Epidermal melanocyte (primary cell): Measurements from ENCODE around the gene ITLN2.
A peak's percentile ranks its signal among the peaks of the same experiment; 100 is the strongest.
"Not testable (repeated sequence)": the region's sequence is repeated elsewhere in the genome, so short reads cannot be mapped to it uniquely, and the experiment has no call there.

Experiments
- DNase-seq: peaks from one replicate; pipeline ENCODE4 v3.0.0; 2011; ENCODE audit warnings: low spot score; ENCODE audit not compliant: insufficient read length

Gene ITLN2

DNA sequence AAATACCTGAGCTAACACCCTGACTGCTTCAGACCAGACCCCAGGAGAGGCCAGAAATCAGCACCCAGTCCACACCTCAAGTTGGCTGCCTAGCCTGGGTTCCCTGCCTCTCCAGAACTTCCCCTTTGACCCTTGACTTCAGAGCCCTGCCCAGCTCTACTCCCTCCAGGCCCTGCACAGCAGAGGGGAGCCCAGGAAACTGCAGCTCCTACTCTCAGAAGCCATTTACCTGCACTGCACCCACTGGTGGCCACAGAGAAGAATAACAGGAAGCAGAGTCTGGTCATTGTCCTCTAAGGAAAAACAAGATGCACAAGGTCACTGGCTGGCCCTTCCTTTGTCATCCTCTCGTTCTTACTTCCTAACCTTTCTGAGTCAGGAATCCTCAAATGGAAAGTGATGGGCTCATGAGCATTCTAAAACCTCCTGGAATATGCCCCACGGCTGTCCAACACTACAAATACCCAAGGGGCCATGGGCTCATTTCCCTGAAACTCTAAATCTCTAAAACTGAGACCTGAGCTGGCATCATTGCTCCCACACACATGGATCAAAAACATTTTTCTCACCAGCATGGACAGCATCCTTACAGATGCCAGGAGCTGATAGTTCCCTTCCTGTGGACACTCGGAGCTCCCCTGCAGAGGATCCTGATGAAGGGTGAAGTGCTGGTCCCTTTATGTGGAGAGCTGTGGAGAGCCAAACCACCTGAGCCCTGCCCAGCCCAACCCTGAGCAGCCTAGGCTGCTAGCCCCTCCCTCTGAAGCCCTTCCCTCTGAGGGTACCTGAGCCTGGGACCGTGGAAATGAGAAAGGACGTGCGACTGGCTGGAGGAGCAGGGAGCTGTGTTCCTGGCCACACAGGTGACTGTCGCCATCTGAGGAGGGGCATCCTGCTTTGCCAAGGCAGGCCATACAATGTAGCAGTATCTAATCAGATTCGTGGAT is at the start of gene ITLN2:
ITLN2 (minus strand) TSS at position 652 of the 947 bp plus-strand sequence; CDS start at position 584, 68 bp downstream.
- no peak for DNase-seq

DNA sequence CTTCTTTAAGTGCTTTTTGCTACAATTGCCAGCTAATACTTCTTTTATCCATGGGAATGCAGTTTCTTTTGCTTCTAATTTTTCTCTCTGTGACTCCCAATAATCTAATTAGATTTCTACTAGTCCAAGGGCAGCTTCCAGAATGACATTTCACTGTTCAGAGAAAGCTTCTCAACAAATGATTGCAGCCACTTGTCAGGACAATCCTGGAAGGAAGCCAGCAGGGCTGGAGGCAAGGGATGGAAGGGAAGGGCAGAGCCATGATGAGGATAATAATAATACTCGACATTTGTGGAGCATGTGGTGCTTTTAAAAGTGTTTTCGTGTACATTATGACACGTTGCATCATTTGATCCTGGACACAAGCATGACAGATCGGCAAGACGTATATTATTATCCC is 46.9 kb upstream of the ITLN2 start:
- DNase-seq: no peak

- no peak for DNase-seq
Observed at GRCh38 chr1:161000736-161001480, 46.3 kb upstream of the ITLN2 start.

- DNase-seq: no peak
Observed at GRCh38 chr1:160999376-160999775, 44.8 kb upstream of the ITLN2 start.

- DNase-seq: peak; percentile 62
Observed at GRCh38 chr1:160997323-160998038, 42.9 kb upstream of the ITLN2 start.

GRCh38 chr1:160996178-160996577 is 41.6 kb upstream of the ITLN2 start:
- DNase-seq: no peak

DNA sequence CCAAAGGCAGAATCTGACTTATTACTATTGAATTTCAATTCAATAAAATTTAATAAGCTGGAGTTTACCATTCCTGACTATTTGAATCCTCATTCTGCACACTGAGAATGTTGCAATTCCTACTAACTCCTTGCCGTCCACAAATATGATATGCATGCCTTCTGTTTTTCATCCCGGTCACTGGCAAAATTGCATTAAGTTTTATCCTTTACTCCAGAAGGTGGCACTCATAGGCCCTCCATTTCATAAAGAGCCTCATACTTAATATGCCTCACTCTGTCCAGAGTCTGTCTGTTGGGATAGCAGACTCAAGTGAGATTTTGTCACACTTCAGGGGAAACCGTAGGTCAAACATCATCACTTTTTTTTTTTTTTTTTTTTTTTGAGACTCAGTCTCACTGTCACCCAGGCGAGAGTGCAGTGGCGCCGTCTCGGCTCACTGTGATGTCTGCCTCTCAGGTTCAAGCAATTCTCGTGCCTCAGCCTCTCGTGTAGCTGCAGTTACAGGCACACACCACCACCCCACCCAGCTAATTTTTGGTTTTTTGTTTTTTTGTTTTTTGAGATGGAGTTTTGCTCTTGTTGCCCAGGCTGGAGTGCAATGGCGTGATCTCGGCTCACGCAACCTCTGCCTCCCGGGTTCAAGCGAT is 39.1 kb upstream of the ITLN2 start:
- DNase-seq: no peak

GRCh38 chr1:160992036-160992435 is 37.4 kb upstream of the ITLN2 start:
- not testable (repeated sequence) for DNase-seq

DNA sequence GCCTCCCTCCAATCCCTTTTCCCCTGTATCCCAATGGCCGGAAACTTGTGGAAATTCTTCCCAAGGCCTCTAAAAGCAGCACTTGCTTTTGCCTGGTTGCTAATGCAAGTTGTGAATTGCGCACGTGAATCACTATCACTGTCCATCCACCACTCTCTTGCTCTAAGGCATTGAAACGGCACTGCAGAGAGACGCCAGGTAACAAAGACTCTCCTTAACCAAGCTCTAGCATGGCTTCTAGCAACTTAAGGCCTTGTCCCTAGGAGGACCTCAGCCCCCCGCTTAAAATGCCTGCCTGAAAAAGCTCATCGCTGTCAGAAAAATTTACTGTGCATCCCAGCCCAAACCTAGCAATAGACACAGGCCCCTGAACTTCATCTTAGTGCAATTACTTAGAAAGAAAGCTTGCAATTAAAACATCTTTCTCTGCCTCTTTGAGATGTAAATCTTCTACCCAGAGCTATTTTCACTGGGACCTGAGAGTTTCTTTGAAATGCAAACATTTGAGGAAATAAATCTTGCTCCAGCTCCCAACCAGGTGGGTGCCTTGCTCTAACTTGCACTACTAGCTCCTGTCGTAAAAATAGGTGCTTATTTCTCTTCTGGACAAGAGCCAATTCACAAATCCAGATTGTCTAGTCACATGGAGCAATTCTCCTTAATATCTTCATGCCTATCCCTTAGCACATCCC is 32.9 kb upstream of the ITLN2 start:
- no peak for DNase-seq

DNA sequence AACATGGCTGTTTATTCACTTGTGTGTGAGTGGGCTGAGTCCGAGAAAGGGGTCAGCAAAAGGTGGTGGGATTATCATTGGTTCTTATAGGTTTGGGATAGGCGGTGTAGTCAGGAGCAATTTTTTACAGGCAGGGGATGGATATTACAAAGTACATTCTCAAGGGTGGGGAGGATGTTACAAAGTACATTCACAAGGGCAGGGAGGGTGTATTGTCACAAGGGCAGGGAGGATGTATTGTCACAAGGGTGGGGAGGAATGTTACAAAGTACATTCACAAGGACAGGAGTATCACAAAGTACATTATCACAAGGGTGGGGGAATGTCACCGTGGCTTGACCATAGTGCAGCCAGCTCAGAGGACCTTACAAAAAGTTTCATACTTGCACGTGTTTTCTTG is 31.1 kb upstream of the ITLN2 start:
- DNase-seq: no peak

DNA sequence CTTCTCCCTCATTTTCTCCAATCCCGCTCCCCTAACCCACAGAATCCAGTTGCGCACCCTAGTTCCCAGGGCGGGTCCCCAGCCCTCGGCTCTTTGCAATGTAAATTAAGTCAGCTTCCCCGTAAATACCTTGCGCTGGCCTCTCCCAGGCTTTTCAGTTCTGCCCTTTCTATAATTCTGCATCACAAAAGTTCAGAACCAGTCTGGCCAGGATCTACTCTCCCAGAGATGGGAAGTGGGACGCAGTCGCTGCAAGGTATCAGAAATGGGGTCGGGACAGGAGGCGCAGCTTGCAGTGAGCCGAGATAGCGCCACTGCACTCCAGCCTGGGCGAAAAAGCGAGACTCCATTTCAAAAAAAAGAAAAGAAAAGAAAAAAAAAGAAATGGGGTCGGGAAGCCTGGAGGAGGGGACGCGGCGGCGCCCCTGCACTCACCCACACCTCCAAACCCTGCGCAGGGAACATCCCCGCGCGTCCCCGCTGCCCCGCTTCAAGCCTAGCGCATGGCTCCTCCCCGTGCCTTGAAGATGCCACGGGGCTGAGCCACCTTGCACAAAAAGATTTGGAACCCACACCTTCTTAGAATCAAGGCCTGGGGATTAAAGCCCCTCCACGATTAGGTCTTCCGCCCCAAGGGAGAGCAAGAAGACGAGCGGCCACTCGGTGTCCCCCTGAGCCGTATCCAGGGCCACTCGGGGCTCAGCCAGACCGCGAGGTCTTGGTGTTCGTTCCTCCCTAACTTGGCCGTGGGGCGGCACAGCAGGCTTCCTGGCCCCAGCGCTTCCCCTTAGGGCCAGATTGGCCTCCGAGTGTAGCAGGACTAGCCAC is 27.2 kb upstream of the ITLN2 start:
- DNase-seq: no peak

GRCh38 chr1:160979286-160979685 is 24.7 kb upstream of the ITLN2 start:
- no peak for DNase-seq

DNA sequence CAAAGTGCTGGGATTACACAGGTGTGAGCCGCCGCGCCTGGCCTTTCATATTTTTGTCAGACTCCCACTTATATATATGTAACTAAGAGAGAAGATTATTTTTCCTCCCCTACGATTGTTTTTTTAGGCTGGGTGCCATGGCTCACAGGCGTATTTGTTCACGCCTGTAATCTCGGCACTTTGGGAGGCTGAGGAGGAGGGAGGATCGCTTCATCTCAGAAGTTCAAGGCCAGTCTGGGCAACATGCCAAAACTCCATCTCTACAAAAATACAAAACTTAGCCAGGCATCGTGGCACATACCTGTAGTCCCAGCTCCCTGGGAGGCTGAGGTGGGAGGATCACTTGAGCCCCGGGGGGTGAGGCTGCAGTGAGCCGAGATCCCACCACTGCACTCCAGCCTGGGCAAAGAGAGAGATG is 23.9 kb upstream of the ITLN2 start:
- no peak for DNase-seq

- no peak for DNase-seq
Observed at GRCh38 chr1:160975026-160975425, 20.4 kb upstream of the ITLN2 start.

- DNase-seq: no peak
Observed at GRCh38 chr1:160973491-160973890, 18.9 kb upstream of the ITLN2 start.

GRCh38 chr1:160972939-160973338 is 18.3 kb upstream of the ITLN2 start:
- no peak for DNase-seq

- DNase-seq: no peak
Observed at GRCh38 chr1:160971618-160972056, 17.0 kb upstream of the ITLN2 start.

- DNase-seq: no peak
Observed at GRCh38 chr1:160963521-160963920, 8.9 kb upstream of the ITLN2 start.

DNA sequence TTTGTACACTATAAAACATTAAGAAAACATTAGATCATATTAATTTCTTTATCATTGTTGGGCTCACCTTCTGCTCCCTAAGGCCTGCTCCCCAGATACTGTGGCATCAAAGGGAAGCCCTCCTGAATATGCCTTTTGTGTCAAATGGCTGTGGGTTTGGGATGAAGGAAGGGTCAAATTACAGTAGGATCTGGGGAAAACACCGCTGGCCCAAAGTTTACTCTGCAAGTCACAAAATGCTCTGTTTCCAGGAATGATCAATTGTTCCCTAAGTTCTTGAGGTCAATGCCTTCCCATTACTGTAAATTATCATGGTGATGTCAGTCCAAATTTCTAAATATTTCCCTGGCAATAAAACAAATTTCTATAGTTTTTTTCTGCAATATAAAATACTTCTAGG is 6.8 kb upstream of the ITLN2 start:
- DNase-seq: no peak

DNA sequence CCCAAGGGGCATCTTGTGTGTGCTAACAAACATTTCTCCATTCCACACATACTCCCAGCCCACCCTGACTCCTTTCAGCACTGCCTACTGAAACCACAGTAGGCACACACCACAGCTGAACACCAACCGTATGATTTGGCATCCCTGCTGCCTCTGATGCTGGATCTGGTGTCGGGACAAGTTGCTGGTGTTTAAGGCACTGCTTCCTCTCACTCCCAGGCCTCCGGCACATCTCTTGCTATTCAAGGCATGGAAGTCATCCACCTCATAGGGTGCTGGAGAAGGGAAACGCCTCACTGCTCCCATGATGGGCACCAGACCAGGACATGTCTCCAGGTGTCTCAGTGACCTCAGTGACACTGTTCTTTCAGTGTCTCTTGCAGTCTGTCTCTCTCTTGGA is 2.4 kb upstream of the ITLN2 start:
- DNase-seq: no peak
